MM.1S (cell line): ENCODE data around the gene CAST.

Experiments
- CTCF ChIP-seq: fragments of 300-600 bp; sonication (generic); IDR thresholded peaks from 2 replicates; pipeline ENCODE4 v1.5.1; 2016; ENCODE audit warnings: antibody characterized with exemption, low read length, mixed read lengths
- EZH2phosphoT487 ChIP-seq: fragments of 300-600 bp; sonication (generic); IDR thresholded peaks from 2 replicates; pipeline ENCODE4 v1.6.1; 2018; ENCODE audit warnings: antibody characterized with exemption, low read length

DNA sequence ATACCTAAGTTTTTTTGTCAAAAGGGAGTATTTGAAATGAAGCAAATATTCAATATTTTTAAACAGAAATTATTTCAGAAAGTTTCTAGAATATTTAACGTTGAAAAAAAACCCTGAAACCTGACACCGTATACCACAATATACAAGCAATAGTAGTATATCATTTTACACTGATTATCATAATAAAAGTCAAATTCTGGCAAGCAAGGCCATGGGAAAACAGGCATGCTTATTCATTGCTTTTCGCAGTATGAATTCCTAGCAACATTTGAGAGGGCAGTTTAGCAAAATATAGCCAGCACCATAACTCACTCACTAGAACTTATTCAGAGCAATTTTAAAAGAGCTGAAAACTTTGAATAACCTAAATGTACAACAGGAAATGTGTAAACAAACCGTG lies 99.4 kb downstream of the CAST start:
- TF ChIP-seq CTCF (no peak), EZH2phosphoT487 (no peak)
